ENCODE data around the gene PTPRH.

GRCh38 chr19:55213547-55213946 lies 4.2 kb upstream of the PTPRH start:
- TF ChIP-seq CTCF (IDR thresholded peaks at IDR 0.05 in 4 of 5, conservative IDR thresholded peaks at IDR 0.05 in 1 of 5) = no peak
- no peak for TF ChIP-seq POLR2A (IDR thresholded peaks at IDR 0.05)

All from gastrocnemius medialis (tissue), 4 donors.